HG02970 (cell line): ENCODE measurements around the gene ERP29.
"Not testable (repeated sequence)": the region's sequence is repeated elsewhere in the genome, so short reads cannot be mapped to it uniquely, and the experiment has no call there.

Source experiments
- ATAC-seq: cut with Tn5 transposase; IDR thresholded peaks from one replicate; pipeline ENCODE4 v1.9.1; 2021; ENCODE audit warnings: mild to moderate bottlenecking, moderate library complexity, moderate number of reproducible peaks; ENCODE audit not compliant: unreplicated experiment, low FRiP score

ERP29 gene

DNA sequence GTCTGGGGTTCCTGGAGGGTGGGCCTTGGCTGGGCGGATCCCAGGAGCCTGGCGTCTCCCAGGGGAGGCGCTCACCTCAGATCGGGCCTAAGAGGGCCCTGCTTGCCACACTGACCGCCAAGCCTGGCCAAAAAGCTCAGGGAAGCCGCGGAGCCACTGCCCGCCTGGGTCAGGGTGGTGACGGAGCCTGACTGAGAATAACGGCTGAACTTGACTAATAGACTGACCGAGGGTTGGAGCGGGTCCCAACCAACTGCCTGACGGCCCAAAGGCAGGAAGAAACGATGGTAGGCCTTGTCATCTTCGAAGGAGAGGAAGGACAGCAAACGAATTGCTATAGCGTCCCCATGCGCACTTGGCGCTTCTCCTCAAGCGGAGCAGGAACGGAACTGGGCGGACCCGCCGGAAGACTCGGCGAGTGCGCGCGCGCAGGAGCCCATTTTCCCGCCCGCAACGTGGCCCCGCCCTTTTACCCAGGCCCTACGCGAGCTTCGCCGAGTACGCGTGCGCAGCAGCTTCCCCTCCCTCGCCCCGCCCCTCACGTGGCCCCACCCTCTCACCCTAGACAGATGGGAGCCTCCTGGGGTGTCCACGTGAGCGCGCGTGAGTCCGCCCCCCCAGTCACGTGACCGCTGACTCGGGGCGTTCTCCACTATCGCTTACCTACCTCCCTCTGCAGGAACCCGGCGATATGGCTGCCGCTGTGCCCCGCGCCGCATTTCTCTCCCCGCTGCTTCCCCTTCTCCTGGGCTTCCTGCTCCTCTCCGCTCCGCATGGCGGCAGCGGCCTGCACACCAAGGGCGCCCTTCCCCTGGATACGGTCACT, at the start of gene ERP29, which contains the start of gene TMEM116:
Gene ERP29, plus strand, starts transcription at position 652 of the 826 bp plus-strand sequence. Its CDS starts 40 bp downstream, at position 692.
Gene TMEM116, minus strand, starts transcription at position 391 of the 826 bp plus-strand sequence. CDS start 7,895 bp downstream, outside the sequence.
- ATAC-seq, result peak; percentile 78

DNA sequence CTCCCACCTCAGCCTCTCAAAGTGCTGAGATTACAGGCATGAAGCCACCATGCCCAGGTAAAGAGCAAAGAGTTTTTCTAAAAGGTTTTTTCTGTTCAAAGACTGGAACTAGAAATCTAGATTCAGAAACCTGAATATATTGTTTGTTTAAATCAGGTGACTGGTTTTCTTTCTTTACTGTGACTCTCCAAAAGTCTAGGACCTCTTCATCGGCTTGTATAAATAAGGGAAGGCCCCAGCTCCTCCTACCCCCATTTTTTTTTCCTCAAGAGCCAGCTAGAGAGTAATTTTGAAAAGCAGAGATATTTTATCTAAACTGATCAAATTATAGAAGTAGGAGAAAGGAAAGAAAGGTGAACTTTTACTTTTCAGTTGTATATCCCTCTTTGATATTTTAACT, 48.3 kb upstream of the ERP29 start:
- no peak for ATAC-seq

DNA sequence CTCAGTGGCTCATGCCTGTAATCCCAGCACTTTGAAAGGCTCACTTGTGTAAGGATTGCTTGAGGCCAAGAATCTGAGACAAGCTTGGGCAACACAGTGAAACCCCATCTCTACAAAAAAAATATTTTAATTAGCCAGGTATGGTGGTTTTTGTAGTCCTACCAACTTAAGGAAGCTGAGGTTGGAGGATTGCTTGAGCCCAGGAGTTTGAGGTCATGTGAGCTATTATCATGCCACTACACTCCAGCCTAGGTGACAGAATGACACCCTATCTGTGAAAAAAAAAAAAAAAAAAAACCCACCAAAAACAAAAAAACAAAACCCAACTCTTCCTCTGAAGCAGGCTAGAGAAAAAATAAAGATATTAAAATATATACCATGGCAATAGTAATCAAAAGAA, 41.4 kb upstream of the ERP29 start:
- no peak for ATAC-seq

DNA sequence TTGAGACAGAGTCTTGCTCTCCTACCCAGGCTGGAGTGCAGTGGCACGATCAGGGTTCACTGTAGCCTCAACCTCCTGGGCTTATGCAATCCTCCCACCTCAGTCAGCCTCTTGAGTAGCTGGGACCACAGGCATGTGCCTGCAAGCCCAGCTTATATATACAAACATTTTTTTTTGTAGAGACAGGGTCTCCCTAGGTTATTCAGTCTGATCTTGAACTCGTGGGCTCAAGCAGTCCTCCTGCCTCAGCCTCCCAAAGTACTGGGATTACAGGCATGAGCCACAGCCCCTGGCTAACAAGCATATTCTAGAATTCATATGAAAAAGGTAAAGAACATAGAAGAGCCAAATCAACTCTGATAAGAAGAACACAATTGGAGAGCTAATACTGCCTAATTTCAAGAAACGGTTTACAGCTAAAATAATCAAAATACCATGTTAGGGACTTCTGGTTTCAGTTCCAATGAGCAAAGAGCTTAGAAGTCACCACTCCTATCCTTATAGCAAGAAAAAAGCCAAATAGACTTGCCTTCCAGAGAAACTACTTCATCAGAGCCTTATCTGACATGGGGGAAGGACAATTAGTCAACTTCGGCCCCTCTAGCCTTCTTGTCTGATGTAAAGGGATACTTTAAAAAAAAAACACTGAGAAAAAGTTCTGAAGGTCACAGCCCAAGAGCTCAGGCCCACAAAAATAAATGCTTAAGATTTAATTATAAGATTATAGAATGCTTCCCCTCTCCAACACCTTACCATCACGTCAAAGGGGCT, 37.9 kb upstream of the ERP29 start:
- no peak for ATAC-seq

DNA sequence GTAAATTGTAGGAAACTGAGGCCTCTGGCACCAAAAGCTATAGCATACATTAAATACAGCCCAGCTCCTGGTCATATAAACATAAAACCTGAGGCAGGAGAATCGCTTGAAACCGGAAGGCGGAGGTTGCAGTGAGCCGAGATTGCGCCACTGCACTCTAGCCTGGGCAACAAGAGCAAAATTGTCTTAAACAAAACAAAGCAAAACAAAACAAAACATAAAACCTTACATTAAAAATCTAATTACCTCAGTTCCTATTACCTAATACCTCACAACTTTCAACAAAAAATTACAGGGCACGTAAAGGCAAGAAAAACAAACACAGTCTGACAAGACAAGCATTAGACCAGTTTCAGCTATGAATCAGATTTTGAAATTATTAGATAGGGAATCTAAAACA, 36.9 kb upstream of the ERP29 start:
- ATAC-seq, result no peak

DNA sequence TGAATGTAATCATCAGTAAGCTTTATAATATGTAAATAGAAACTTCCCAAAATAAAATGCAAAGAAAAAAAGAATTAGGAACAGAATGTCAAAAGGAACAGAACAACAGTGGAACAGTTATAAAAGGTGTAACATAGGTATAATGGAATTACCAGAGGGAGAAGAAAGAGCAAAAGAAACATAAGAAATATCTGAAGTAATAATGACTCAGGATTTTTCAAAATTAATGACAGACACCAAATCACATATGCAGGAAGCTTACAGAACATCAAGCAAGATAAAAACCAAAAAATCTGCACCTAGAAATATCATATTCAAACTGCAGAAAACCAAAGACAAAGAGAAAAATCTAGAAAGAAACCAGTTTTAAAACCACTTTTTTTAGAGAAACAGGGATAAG, 36.4 kb upstream of the ERP29 start:
- no peak for ATAC-seq

DNA sequence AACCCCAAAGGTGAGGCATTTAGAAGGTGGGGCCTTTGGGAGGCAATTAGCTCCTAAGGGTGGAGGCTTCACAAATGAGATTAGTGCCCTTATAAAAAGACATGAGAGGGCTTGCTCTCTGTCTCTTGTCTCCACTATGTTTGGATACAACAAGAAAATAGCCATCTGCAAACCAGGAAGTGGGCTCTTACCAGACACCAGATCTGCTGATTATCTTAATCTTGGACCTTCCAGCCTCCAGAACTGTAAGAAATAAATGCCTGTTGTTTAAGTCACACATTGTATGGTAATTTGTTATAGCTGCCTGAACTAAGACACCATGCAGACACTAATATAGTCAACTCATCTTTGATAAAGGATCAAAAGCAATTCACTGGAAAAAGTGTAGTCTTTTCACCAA, 34.7 kb upstream of the ERP29 start:
- ATAC-seq, result no peak

DNA sequence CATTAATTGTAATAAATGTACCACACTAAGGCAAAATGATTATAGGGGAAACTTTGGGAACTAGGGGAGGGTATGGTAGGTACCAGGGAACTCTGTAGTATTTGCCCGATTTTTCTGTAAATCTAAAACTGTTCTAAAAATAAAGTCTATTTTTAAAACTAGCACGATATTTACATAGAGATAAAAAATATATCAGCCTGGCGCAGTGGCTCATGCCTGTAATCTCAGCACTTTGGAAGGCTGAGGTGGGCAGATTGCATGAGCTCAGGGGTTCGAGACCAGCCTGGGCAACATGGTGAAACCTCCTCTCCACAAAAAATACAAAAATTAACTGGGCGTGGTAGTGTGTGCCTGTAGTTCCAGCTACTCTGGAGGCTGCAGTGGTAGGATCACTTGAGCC, 32.6 kb upstream of the ERP29 start:
- no peak for ATAC-seq

- no peak for ATAC-seq
These were observed 31.2 kb upstream of the ERP29 start for GRCh38 chr12:111981987-111982386.

DNA sequence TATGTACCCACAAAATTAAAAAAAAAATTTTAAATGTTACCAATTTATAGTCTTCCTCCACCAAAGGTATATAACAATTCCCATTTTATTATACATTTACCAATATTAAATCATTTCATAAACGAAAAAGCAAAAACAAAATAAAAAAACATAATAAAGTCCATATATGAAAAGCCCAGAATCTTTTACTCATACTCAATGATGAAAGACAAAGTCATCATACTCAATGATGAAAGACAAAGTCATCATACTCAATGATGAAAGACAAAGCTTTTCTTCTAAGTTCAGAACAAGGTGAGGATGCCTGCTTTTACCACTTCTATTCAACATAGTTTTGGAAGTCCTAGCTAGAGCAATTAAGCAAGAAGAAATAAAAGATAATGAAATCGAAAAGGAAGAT, 28.4 kb upstream of the ERP29 start:
- no peak for ATAC-seq

DNA sequence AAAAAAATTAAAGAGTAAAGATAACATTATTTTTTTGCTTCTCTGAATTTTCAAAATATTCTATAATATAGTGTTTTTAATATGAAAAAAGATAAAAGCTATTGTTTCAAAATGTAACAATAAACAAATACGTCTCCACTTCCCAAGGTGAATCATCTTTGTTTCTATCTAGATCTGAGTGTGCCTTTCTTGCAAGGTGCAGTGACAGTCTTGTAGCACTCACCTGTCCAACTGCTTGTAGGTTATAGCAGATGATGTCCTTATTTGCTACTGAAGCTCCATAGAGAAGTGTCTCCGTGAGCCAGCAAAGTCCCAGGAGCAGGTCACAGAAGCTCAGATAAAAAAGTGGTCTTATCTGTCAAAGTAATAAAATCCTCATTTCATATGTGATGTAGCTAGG, 21.7 kb upstream of the ERP29 start:
- no peak for ATAC-seq

- no peak for ATAC-seq
These were observed 21.3 kb upstream of the ERP29 start for GRCh38 chr12:111991946-111992345.

- ATAC-seq, result no peak
These were observed 20.8 kb upstream of the ERP29 start for GRCh38 chr12:111992464-111992863.

GRCh38 chr12:111993292-111994150, 19.7 kb upstream of the ERP29 start:
- ATAC-seq, result no peak

DNA sequence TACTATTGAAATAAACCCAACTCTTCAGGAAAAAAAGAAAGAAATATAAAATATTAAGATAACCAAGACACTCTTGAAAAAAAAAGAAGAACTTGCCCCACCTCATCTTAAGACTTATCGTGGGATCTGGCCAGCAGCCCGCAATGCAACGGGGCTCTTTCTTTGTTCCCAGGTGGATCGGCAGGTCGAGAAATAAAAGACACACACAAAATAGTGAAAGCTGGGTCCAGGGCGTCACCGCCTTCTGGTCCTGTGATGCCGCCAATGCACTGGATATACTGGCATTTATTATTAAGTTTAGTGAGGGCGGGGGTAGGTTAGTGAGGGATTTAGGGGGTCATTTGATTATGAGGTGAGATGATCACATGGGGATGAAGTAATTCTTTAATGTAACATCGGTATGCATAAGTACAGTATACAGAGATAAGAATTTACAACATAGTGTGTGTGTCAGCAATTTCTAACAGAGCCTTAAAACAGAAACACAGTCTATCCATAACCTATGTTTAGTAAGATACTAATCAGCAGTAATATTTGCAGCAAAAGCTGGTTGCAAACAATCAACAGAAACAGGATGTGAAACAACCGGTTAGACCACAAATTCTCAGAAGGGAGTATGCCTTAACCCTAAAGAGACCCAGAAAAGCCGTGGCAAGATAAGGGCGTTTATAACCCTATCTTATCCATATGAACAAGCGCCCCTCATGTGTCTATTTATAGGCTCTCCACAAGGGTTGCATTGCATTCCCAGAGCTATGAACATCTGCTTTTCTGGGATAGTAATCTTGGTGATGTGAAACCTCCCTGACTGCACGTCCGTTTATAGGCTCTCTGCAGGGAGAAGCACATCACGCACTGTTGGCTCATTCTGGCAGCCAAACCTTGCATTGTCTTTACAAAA, 18.8 kb upstream of the ERP29 start:
- not testable (repeated sequence) for ATAC-seq

DNA sequence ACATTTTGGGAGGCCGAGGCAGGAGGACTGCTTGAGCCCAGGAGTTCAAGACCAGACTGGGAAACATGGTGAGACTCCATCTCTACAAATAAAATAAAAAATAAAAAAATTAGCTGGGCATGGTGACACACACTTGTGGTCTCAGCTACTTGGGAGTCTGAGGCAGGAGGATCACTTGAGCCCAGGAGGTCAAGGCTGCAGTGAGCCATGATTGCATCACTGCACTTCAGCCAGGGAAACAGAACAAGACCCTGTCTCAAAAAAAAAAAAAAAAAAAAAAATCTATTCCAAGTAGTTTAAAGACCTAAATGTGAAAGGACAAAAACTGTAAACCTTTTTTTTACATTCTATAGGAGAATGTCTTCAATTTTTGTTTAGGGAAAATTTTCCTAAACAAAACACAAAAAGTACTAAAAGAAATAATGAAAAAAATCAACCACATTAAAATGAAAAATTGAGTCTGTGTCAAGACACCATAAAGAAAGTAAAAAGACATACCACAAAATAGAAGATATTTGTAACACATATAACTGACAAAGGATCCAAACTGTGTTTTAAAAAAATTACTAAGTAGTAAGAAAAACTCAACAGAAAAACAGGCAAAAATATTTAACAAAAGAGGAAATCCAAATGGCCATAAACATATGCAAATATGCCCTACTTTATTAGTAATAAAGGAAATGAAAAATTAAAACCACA, 17.3 kb upstream of the ERP29 start:
- ATAC-seq, result no peak

DNA sequence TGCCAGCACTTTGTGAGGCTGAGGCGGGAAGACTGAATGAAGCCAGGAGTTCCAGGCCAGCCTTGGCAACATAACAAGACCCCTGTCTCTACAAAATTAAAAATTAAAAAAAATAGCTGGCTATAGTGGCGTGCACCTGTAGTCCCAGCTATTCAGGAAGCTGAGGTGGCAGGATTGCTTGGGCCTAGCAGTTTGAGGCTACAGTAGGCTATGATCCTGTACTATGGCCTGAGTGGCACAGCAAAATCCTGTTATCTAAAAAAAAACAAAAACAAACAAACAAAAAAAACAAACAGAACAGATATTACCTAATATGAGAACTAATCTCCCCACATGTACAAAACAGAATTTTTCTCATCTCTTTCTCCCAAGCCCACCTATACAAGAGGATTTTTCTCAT, 15.9 kb upstream of the ERP29 start:
- ATAC-seq, result no peak

- ATAC-seq, result no peak
These were observed 15.2 kb upstream of the ERP29 start for GRCh38 chr12:111998015-111998414.

- not testable (repeated sequence) for ATAC-seq
These were observed 14.1 kb upstream of the ERP29 start for GRCh38 chr12:111999129-111999528.
